ENCODE measurements around the gene DLEU7.
A peak's percentile ranks its signal among the peaks of the same experiment; 100 is the strongest.

DLEU7 gene

GRCh38 chr13:50829896-50830295 is 13.6 kb downstream of the DLEU7 start:
- FAIRE-seq: no peak
- DNase-seq (ENCODE audit: insufficient read length, low spot score): no peak
- no peak for TF ChIP-seq POLR2A (IDR thresholded peaks at IDR 0.05; ENCODE audit: low read depth, low read length)

- DNase-seq (ENCODE audit: insufficient read length, low spot score) (no peak), FAIRE-seq (no peak)
- TF ChIP-seq POLR2A (IDR thresholded peaks at IDR 0.05; ENCODE audit: low read depth, low read length): no peak
These were observed 14.3 kb downstream of the DLEU7 start for GRCh38 chr13:50829226-50829625.

GRCh38 chr13:50826035-50826434 is 17.5 kb downstream of the DLEU7 start:
- no peak for DNase-seq (ENCODE audit: insufficient read length, low spot score)
- no peak for FAIRE-seq
- TF ChIP-seq POLR2A (IDR thresholded peaks at IDR 0.05; ENCODE audit: low read depth, low read length): no peak

GRCh38 chr13:50812242-50812641 is 31.2 kb downstream of the DLEU7 start:
- DNase-seq (ENCODE audit: insufficient read length, low spot score) (no peak), FAIRE-seq (no peak)
- no peak for TF ChIP-seq POLR2A (IDR thresholded peaks at IDR 0.05; ENCODE audit: low read depth, low read length)

GRCh38 chr13:50810998-50811397 is 32.5 kb downstream of the DLEU7 start:
- no peak for TF ChIP-seq POLR2A (IDR thresholded peaks at IDR 0.05; ENCODE audit: low read depth, low read length)
- FAIRE-seq (no peak), DNase-seq (ENCODE audit: insufficient read length, low spot score) (no peak)

DNA sequence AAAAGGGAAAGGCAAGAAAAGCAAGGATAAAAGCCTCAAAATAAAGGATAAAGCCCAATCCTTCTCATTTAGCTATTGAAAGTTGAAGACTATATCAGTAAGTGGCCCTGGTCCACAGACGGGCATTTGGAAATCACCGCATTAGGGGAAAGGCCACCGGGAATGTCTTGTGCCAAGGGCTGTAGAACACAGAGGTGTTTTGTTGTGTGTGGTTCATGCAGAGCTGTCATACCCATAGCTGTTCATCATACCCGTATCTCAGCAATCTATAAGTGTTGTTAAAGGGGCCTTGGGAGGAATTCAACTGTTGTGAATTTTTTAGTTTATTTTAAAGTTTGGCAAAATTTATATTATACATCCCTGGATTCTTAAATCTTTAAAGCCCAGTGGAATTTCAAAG is 33.0 kb downstream of the DLEU7 start:
- no peak for TF ChIP-seq POLR2A (IDR thresholded peaks at IDR 0.05; ENCODE audit: low read depth, low read length)
- DNase-seq (ENCODE audit: insufficient read length, low spot score) (no peak), FAIRE-seq (no peak)

- TF ChIP-seq POLR2A (IDR thresholded peaks at IDR 0.05; ENCODE audit: low read depth, low read length): no peak
- DNase-seq (ENCODE audit: insufficient read length, low spot score): no peak
- no peak for FAIRE-seq
These were observed 34.1 kb downstream of the DLEU7 start for GRCh38 chr13:50809133-50810090.

GRCh38 chr13:50805805-50806204 is 37.7 kb downstream of the DLEU7 start:
- no peak for TF ChIP-seq POLR2A (IDR thresholded peaks at IDR 0.05; ENCODE audit: low read depth, low read length)
- DNase-seq (ENCODE audit: insufficient read length, low spot score) (no peak), FAIRE-seq (no peak)

GRCh38 chr13:50801087-50801931 is 42.2 kb downstream of the DLEU7 start:
- DNase-seq (ENCODE audit: insufficient read length, low spot score) (peak; percentile 22), FAIRE-seq (peak; percentile 33)
- TF ChIP-seq POLR2A (IDR thresholded peaks at IDR 0.05; ENCODE audit: low read depth, low read length): no peak

GRCh38 chr13:50800091-50800739 is 43.3 kb downstream of the DLEU7 start:
- FAIRE-seq (no peak), DNase-seq (ENCODE audit: insufficient read length, low spot score) (no peak)
- no peak for TF ChIP-seq POLR2A (IDR thresholded peaks at IDR 0.05; ENCODE audit: low read depth, low read length)

DNA sequence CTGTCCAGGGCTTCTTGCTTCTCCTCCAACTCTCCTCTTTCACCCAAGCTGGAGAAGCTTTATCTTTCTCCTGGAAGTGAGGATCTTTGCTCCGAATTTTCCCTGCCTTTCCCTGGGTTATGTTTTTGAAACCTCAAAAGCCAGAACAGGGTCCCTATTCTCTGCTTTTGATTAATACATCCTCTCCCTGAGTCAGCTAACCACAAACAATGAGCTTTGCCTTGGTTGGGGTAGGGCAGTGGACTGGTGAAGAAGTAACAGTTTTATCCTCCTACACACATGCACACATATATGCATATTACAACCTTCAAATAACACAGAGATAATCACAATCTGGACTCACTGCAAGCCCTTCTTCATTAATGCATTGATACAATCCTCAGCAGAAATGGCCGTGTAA is 44.6 kb downstream of the DLEU7 start:
- no peak for TF ChIP-seq POLR2A (IDR thresholded peaks at IDR 0.05; ENCODE audit: low read depth, low read length)
- no peak for FAIRE-seq
- DNase-seq (ENCODE audit: insufficient read length, low spot score): peak; percentile 6

DNA sequence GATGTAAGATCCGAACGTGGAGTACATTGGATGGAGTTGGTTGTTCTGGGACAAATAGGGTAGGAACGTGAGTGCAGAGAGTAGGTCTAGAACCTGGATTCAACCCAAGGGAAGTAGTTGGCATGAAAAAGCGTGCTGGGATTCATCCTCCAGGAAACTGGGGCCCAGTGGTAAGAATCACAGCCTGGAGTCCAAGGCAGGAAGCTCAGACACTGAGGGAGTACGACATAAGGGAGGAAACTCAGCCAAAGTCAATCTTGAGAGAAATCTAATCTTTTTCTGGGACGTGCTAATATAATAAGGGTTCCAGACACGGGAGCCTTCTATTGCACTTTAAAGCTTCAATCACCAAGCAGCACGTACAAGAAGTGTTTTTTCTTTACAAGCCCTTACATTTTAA is 46.4 kb downstream of the DLEU7 start:
- FAIRE-seq (no peak), DNase-seq (ENCODE audit: insufficient read length, low spot score) (no peak)
- no peak for TF ChIP-seq POLR2A (IDR thresholded peaks at IDR 0.05; ENCODE audit: low read depth, low read length)

DNA sequence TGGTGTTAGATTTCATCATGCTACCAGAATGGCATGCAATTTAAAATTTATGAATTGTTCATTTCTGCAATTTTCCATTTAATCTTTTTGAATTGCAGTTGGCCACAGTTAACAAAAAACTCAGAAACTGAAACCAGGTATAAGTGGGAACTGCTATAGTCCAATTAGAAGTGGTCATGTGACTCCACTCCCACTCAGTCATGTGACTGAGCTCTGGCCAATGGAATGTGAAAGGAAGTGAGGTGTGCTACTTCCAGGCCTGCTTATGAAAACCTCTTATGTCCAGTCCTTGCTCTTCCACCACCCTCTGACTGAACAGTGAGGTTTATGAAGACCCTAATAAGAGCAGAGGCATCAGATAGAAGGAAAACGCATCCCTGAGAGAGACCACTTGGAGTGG is 47.0 kb downstream of the DLEU7 start:
- TF ChIP-seq POLR2A (IDR thresholded peaks at IDR 0.05; ENCODE audit: low read depth, low read length): no peak
- FAIRE-seq (no peak), DNase-seq (ENCODE audit: insufficient read length, low spot score) (no peak)

GRCh38 chr13:50794226-50794625 is 49.3 kb downstream of the DLEU7 start:
- FAIRE-seq (no peak), DNase-seq (ENCODE audit: insufficient read length, low spot score) (no peak)
- TF ChIP-seq POLR2A (IDR thresholded peaks at IDR 0.05; ENCODE audit: low read depth, low read length): no peak
